GM21825 (cell line): ENCODE data around the gene ZMYND19.
A peak's percentile ranks its signal among the peaks of the same experiment; 100 is the strongest.
"Not testable (repeated sequence)": the region's sequence is repeated elsewhere in the genome, so short reads cannot be mapped to it uniquely, and the experiment has no call there.

Experiments
- ATAC-seq: cut with Tn5 transposase; IDR thresholded peaks from one replicate; pipeline ENCODE4 v1.9.1; 2021; ENCODE audit warnings: mild to moderate bottlenecking, moderate library complexity; ENCODE audit not compliant: unreplicated experiment

ZMYND19 gene

GRCh38 chr9:137590469-137591383 is at the start of gene ZMYND19:
Gene ZMYND19, minus strand, starts transcription at chr9:137590512. Its CDS starts 249 bp downstream, at chr9:137590263.
- peak; percentile 78 for ATAC-seq

- ATAC-seq, result peak; percentile 57
These were observed 49.2 kb upstream of the ZMYND19 start for GRCh38 chr9:137639303-137640051.

- no peak for ATAC-seq
These were observed 48.4 kb upstream of the ZMYND19 start for GRCh38 chr9:137638680-137639079.

- ATAC-seq, result no peak
These were observed 43.7 kb upstream of the ZMYND19 start for GRCh38 chr9:137634016-137634415.

- ATAC-seq, result no peak
These were observed 42.2 kb upstream of the ZMYND19 start for GRCh38 chr9:137632230-137633161.

GRCh38 chr9:137631345-137632229 is 41.3 kb upstream of the ZMYND19 start:
- no peak for ATAC-seq

GRCh38 chr9:137630679-137631078 is 40.4 kb upstream of the ZMYND19 start:
- ATAC-seq, result no peak

GRCh38 chr9:137630126-137630525 is 39.8 kb upstream of the ZMYND19 start:
- no peak for ATAC-seq

GRCh38 chr9:137627406-137627805 is 37.1 kb upstream of the ZMYND19 start:
- not testable (repeated sequence) for ATAC-seq

- ATAC-seq, result no peak
These were observed 36.2 kb upstream of the ZMYND19 start for GRCh38 chr9:137626464-137626863.

GRCh38 chr9:137622211-137622610 is 31.9 kb upstream of the ZMYND19 start:
- not testable (repeated sequence) for ATAC-seq

GRCh38 chr9:137621131-137621757 is 30.9 kb upstream of the ZMYND19 start:
- ATAC-seq, result no peak

GRCh38 chr9:137620581-137620980 is 30.3 kb upstream of the ZMYND19 start:
- ATAC-seq, result no peak

- no peak for ATAC-seq
These were observed 29.7 kb upstream of the ZMYND19 start for GRCh38 chr9:137620048-137620405.

GRCh38 chr9:137619240-137620047 is 29.1 kb upstream of the ZMYND19 start:
- ATAC-seq, result peak; percentile 18

- ATAC-seq, result peak; percentile 52
These were observed 28.1 kb upstream of the ZMYND19 start, which contains the start of gene EHMT1 for GRCh38 chr9:137618105-137619067. Gene EHMT1, plus strand, starts transcription at chr9:137619005. Its CDS starts 24 bp downstream, at chr9:137619029.

- ATAC-seq, result no peak
These were observed 25.1 kb upstream of the ZMYND19 start for GRCh38 chr9:137615387-137615871.
